Neural cell (in vitro differentiated cells): ENCODE results near the gene GIPC3. TPM values are rescaled to one million over a fixed set of nuclear protein-coding genes. Genes with fewer than 3 reads are reported as not detected.

Source experiments
- H2AFZ ChIP-seq: fragments of 200-600, 300-800 bp; sonication (generic), shearing (Covaris generic); 2 replicates; pipeline ENCODE4 v1.6.0; 2014; ENCODE audit warnings: low read depth, mild to moderate bottlenecking, antibody characterized with exemption, low read length, moderate library complexity
- H3F3A ChIP-seq: fragments of 200-600 bp; shearing (Covaris generic); 2 replicates; pipeline ENCODE4 v1.6.1; 2016; ENCODE audit warnings: mild to moderate bottlenecking, moderate library complexity, mixed read lengths, antibody characterized with exemption, low read length; ENCODE audit not compliant: insufficient read depth, poor library complexity, severe bottlenecking
- H3K27ac ChIP-seq: fragments of 200-600, 300-800 bp; sonication (generic), shearing (Covaris generic); 2 replicates; pipeline ENCODE4 v1.5.1; 2014; ENCODE audit warnings: mild to moderate bottlenecking, low read length, moderate library complexity
- H3K27me3 ChIP-seq: fragments of 300-800, 200-600 bp; sonication (generic), shearing (Covaris generic); 2 replicates; pipeline ENCODE4 v1.6.0; 2014; ENCODE audit warnings: mild to moderate bottlenecking, low read depth, low read length, moderate library complexity; ENCODE audit not compliant: insufficient read depth
- H3K36me3 ChIP-seq: fragments of 300-800, 200-600 bp; sonication (generic), shearing (Covaris generic); 2 replicates; pipeline ENCODE4 v1.5.1; 2014; ENCODE audit warnings: mild to moderate bottlenecking, antibody characterized with exemption, low read length, moderate library complexity; ENCODE audit not compliant: insufficient read depth
- H3K4me2 ChIP-seq: fragments of 300-800, 200-600 bp; sonication (generic), shearing (Covaris generic); 2 replicates; pipeline ENCODE4 v1.6.0; 2014; ENCODE audit warnings: mild to moderate bottlenecking, low read length
- H3K4me3 ChIP-seq: fragments of 300-800, 200-600 bp; sonication (generic), shearing (Covaris generic); 2 replicates; pipeline ENCODE4 v1.5.1; 2014; ENCODE audit warnings: mild to moderate bottlenecking, low read length, moderate library complexity
- H3K79me2 ChIP-seq: fragments of 200-600 bp; shearing (Covaris generic); replicated peaks from 2 replicates; pipeline ENCODE4 v1.6.0; 2014; ENCODE audit warnings: mild to moderate bottlenecking, low read length, moderate library complexity; ENCODE audit not compliant: insufficient read depth
- H3K9ac ChIP-seq: fragments of 300-800, 200-600 bp; sonication (generic), shearing (Covaris generic); 2 replicates; pipeline ENCODE4 v1.6.1; 2016; ENCODE audit warnings: mild to moderate bottlenecking, low read length, mixed read lengths
- H3K9me2 ChIP-seq: fragments of 200-600 bp; shearing (Covaris generic); 2 replicates; pipeline ENCODE4 v1.6.1; 2016; ENCODE audit warnings: mild to moderate bottlenecking, low read length, mixed read lengths; ENCODE audit not compliant: insufficient read depth
- H3K9me3 ChIP-seq: fragments of 200-600, 300-800 bp; sonication (generic), shearing (Covaris generic); 2 replicates; pipeline ENCODE4 v1.6.1; 2016; ENCODE audit warnings: mild to moderate bottlenecking, mixed run types, low read length, moderate library complexity, mixed read lengths
- H4K20me1 ChIP-seq: fragments of 200-600 bp; shearing (Covaris generic); 2 replicates; pipeline ENCODE4 v1.6.1; 2016; ENCODE audit warnings: mild to moderate bottlenecking, mixed run types; ENCODE audit not compliant: insufficient read depth
- CTCF ChIP-seq: fragments of 450-650 bp; IDR thresholded peaks from 2 replicates; pipeline ENCODE4 v1.5.1; 2014; ENCODE audit warnings: antibody characterized with exemption, mild to moderate bottlenecking, moderate library complexity; ENCODE audit not compliant: poor library complexity, severe bottlenecking
- EZH2 ChIP-seq: fragments of 200-600, 300-800 bp; shearing (Covaris generic), sonication (generic); IDR thresholded peaks from 2 replicates; pipeline ENCODE4 v1.6.1; 2014; ENCODE audit warnings: antibody characterized with exemption, low read length, borderline replicate concordance, mild to moderate bottlenecking; ENCODE audit not compliant: insufficient read depth, poor library complexity, severe bottlenecking
- MXI1 ChIP-seq: fragments of 450-650 bp; conservative IDR thresholded peaks from 2 replicates; pipeline ENCODE4 v1.6.1; 2014; ENCODE audit warnings: antibody characterized with exemption, mild to moderate bottlenecking; ENCODE audit not compliant: poor library complexity, severe bottlenecking
- POLR2AphosphoS5 ChIP-seq: IDR thresholded peaks from 2 replicates; pipeline ENCODE4 v1.6.1; 2012
- RAD21 ChIP-seq: fragments of 450-650 bp; conservative IDR thresholded peaks from 2 replicates; pipeline ENCODE4 v1.6.1; 2014; ENCODE audit warnings: antibody characterized with exemption, mild to moderate bottlenecking, moderate library complexity
- REST ChIP-seq: IDR thresholded peaks from 2 replicates; pipeline ENCODE4 v1.6.1; 2012; ENCODE audit warnings: borderline replicate concordance
- SMC3 ChIP-seq: fragments of 450-650 bp; conservative IDR thresholded peaks from 2 replicates; pipeline ENCODE4 v1.6.1; 2014; ENCODE audit warnings: antibody characterized with exemption, mild to moderate bottlenecking, moderate library complexity; ENCODE audit not compliant: poor library complexity
- TAF1 ChIP-seq: IDR thresholded peaks from 2 replicates; pipeline ENCODE4 v1.6.1; 2012; ENCODE audit warnings: low read depth
- polyA plus RNA-seq: library from polyadenylated mRNA; depleted of rRNA; stranded (reverse); fragments of >200 nt; gene quantifications from 2 replicates; pipeline ENCODE4 v1.2.3, GENCODE V29; 2014

The GIPC3 gene
- polyA plus RNA-seq, 1 donor from 2014 or later: not detected

- H3K9me2 ChIP-seq: no peaks in the 10 kb centered on the region
- H3K4me3 ChIP-seq: no peak overlapping the region
- no peaks in the 10 kb centered on the region for H3F3A ChIP-seq
- no peak overlapping the region for H3K4me2 ChIP-seq
- TF ChIP-seq MXI1 (no peak), TAF1 (no peak), POLR2AphosphoS5 (no peak)
- no peaks in the 10 kb centered on the region for H4K20me1 ChIP-seq
- H3K27ac ChIP-seq: no peak overlapping the region
- H3K9ac ChIP-seq: no peak overlapping the region
- no peaks in the 10 kb centered on the region for H3K9me3 ChIP-seq
- H3K27me3 ChIP-seq: no peaks in the 10 kb centered on the region
- H3K36me3 ChIP-seq: no peaks in the 10 kb centered on the region
- H2AFZ ChIP-seq: no peak overlapping the region
- no peaks in the 10 kb centered on the region for H3K79me2 ChIP-seq
Measured at GRCh38 chr19:3544058-3544376, 41.3 kb upstream of the GIPC3 start.

- no peak overlapping the region for H3K4me2 ChIP-seq
- H3K9me2 ChIP-seq: no peaks in the 10 kb centered on the region
- H3K27me3 ChIP-seq: no peaks in the 10 kb centered on the region
- TF ChIP-seq RAD21: peak; percentile 45
- peak; percentile 74 for TF ChIP-seq CTCF
- no peak for TF ChIP-seq MXI1
- TF ChIP-seq SMC3: peak; percentile 68
- no peak for TF ChIP-seq TAF1
- H3F3A ChIP-seq: no peaks in the 10 kb centered on the region
- H3K9ac ChIP-seq: no peak overlapping the region
- no peaks in the 10 kb centered on the region for H4K20me1 ChIP-seq
- no peak overlapping the region for H3K27ac ChIP-seq
- no peak overlapping the region for H2AFZ ChIP-seq
- no peak overlapping the region for H3K4me3 ChIP-seq
- no peaks in the 10 kb centered on the region for H3K9me3 ChIP-seq
- no peaks in the 10 kb centered on the region for H3K79me2 ChIP-seq
- H3K36me3 ChIP-seq: no peaks in the 10 kb centered on the region
Measured at GRCh38 chr19:3544742-3545668, 40.3 kb upstream of the GIPC3 start.

GRCh38 chr19:3545669-3546034 lies 39.6 kb upstream of the GIPC3 start:
- Histone ChIP-seq H3K79me2 (no peaks in the 10 kb centered on the region), H3K27me3 (no peaks in the 10 kb centered on the region), H3K9me2 (no peaks in the 10 kb centered on the region), H3K9ac (no peak overlapping the region), H3K9me3 (no peaks in the 10 kb centered on the region), H3K4me2 (no peak overlapping the region), H3F3A (no peaks in the 10 kb centered on the region), H4K20me1 (no peaks in the 10 kb centered on the region), H2AFZ (no peak overlapping the region), H3K36me3 (no peaks in the 10 kb centered on the region), H3K27ac (no peak overlapping the region), H3K4me3 (no peak overlapping the region)
- TF ChIP-seq EZH2 (no peak), CTCF (no peak), SMC3 (no peak), RAD21 (no peak), REST (no peak), TAF1 (no peak)
